GM12878 (cell line): Measurements from ENCODE around the gene IGSF1. TPM values are rescaled to one million over a fixed set of nuclear protein-coding genes. Genes with fewer than 3 reads are reported as not detected.

Experiments
- ATAC-seq: fragments of 200-7000 bp; cut with Tn5 transposase; 3 replicates; pipeline ENCODE4 v1.9.1; 2020; ENCODE audit warnings: mild to moderate bottlenecking, moderate library complexity
- BruUV-seq: library from RNA; stranded (reverse); fragments of 400-500 nt; replicated peaks from 2 replicates; lab custom pipeline; 2021; lab: Mats Ljungman, UMichigan
- CTCF ChIA-PET: fragments of 300-600 bp; sonication (Branson Sonifier 250); formaldehyde crosslinking; extraction: SDS; loops from one replicate; lab custom pipeline; 2021; ENCODE audit warnings: inconsistent platforms; lab: Yijun Ruan, JAX
- POLR2A ChIA-PET: fragments of 350-600 bp; formaldehyde crosslinking; extraction: SDS; loops from one replicate; lab custom pipeline; 2021; ENCODE audit warnings: inconsistent platforms; lab: Charles Lee
- RAD21 ChIA-PET: fragments of 300-600 bp; sonication (Branson Sonifier 250); formaldehyde crosslinking; loops from one replicate; lab custom pipeline; 2023; ENCODE audit warnings: antibody characterized with exemption; ENCODE audit not compliant: unreplicated experiment; lab: Charles Lee
- SMC1A ChIA-PET: fragments of 300-600 bp; sonication (Branson Sonifier 250); formaldehyde crosslinking; loops from one replicate; lab custom pipeline; 2023; ENCODE audit not compliant: unreplicated experiment, uncharacterized antibody; lab: Charles Lee
- DNase-seq: peaks from one replicate; pipeline ENCODE4 v3.0.0-alpha.2; 2011; ENCODE audit warnings: low read depth, low spot score
- FAIRE-seq: peaks from 3 replicates; lab custom pipeline; 2011; peaks lifted over from hg19 to GRCh38; lab: Jason Lieb, UNC
- H2AFZ ChIP-seq: 2 replicates; pipeline ENCODE4 v1.6.0; 2011; ENCODE audit warnings: low read depth, low read length, control low read depth; ENCODE audit not compliant: control insufficient read depth
- H3K27ac ChIP-seq: 2 replicates; pipeline ENCODE4 v1.5.1; 2011; ENCODE audit warnings: control low read depth; ENCODE audit not compliant: control insufficient read depth, insufficient read depth
- H3K27me3 ChIP-seq, 2 experiments: replicated peaks in 1 of 2; 2 replicates each; pipeline versions ENCODE4 v1.6.0 to v1.6.1; 2011; ENCODE audit warnings: low read length in 1 of 2; ENCODE audit not compliant: control insufficient read depth in 2 of 2, insufficient read depth in 2 of 2
- H3K36me3 ChIP-seq, 2 experiments: 2 replicates each; pipeline ENCODE4 v1.5.1; 2011; ENCODE audit warnings: low read length in 1 of 2; ENCODE audit not compliant: control insufficient read depth in 2 of 2, insufficient read depth in 2 of 2
- H3K4me1 ChIP-seq: 2 replicates; pipeline ENCODE4 v1.6.1; 2011; ENCODE audit warnings: mild to moderate bottlenecking, low read length, moderate library complexity, mixed read lengths; ENCODE audit not compliant: control insufficient read depth, insufficient read depth
- H3K4me2 ChIP-seq: 2 replicates; pipeline ENCODE4 v1.6.0; 2011; ENCODE audit warnings: control low read depth; ENCODE audit not compliant: control insufficient read depth, insufficient read depth
- H3K4me3 ChIP-seq: fragments of 200-600 bp; sonication (generic); 2 replicates; pipeline ENCODE4 v1.5.1; 2016
- H3K79me2 ChIP-seq: 2 replicates; pipeline ENCODE4 v1.6.0; 2011; ENCODE audit warnings: low read length; ENCODE audit not compliant: control insufficient read depth, insufficient read depth
- H3K9ac ChIP-seq: 2 replicates; pipeline ENCODE4 v1.8.0; 2011; ENCODE audit warnings: low read length, control low read depth, mixed read lengths; ENCODE audit not compliant: control insufficient read depth, insufficient read depth
- H3K9me3 ChIP-seq: replicated peaks from 3 replicates; pipeline ENCODE4 v1.5.1; 2011; ENCODE audit warnings: mild to moderate bottlenecking, low read length; ENCODE audit not compliant: control insufficient read depth, insufficient read depth
- H4K20me1 ChIP-seq: 2 replicates; pipeline ENCODE4 v1.6.0; 2011; ENCODE audit not compliant: control insufficient read depth, insufficient read depth
- IRF4 ChIP-seq: IDR thresholded peaks from 2 replicates; pipeline ENCODE4 v1.6.1; 2011; ENCODE audit warnings: low read depth, low read length
- JUND ChIP-seq: IDR thresholded peaks from 2 replicates; pipeline ENCODE4 v1.6.1; 2012; ENCODE audit warnings: low read depth, mild to moderate bottlenecking, low read length, improper control_type of control experiment, moderate library complexity
- MEF2A ChIP-seq: IDR thresholded peaks from 2 replicates; pipeline ENCODE4 v1.6.1; 2011; ENCODE audit warnings: low read depth, mild to moderate bottlenecking, low read length, moderate library complexity; ENCODE audit not compliant: insufficient read depth
- MXI1 ChIP-seq: fragments of 150-350 bp; IDR thresholded peaks from 2 replicates; pipeline ENCODE4 v1.6.1; 2011; ENCODE audit warnings: low read depth, mild to moderate bottlenecking, inconsistent platforms, low read length, improper control_type of control experiment
- NR2C1 ChIP-seq: fragments of 450-650 bp; IDR thresholded peaks from 2 replicates; pipeline ENCODE4 v1.6.1; 2017; ENCODE audit warnings: antibody characterized with exemption, mild to moderate bottlenecking, moderate library complexity
- SUPT20H ChIP-seq: IDR thresholded peaks from 2 replicates; pipeline ENCODE4 v1.6.1; 2011; ENCODE audit warnings: low read depth, mild to moderate bottlenecking, low read length, moderate library complexity, borderline replicate concordance; ENCODE audit not compliant: control insufficient read depth
- TARDBP ChIP-seq: IDR thresholded peaks from 2 replicates; pipeline ENCODE4 v1.6.1; 2016; ENCODE audit warnings: borderline replicate concordance
- ZBTB4 ChIP-seq: fragments of 450-650 bp; formaldehyde crosslinking; IDR thresholded peaks from 2 replicates; pipeline ENCODE4 v1.4.0; 2022; ENCODE audit warnings: mild to moderate bottlenecking, moderate library complexity
- ZNF24 ChIP-seq: fragments of 450-650 bp; IDR thresholded peaks from 2 replicates; pipeline ENCODE4 v1.6.1; 2017; ENCODE audit warnings: antibody characterized with exemption, mild to moderate bottlenecking
- ZZZ3 ChIP-seq: IDR thresholded peaks from 2 replicates; pipeline ENCODE4 v1.6.1; 2011; ENCODE audit warnings: low read depth; ENCODE audit not compliant: control insufficient read depth, insufficient read length
- WGBS: methylation state at CpG from one replicate; pipeline ENCODE4 v1.1.6; 2016; ENCODE audit warnings: low lambda C conversion rate; ENCODE audit not compliant: insufficient replicate concordance, insufficient coverage; ENCODE audit errors: missing lambda C conversion rate; 5-methylcytosine and 5-hydroxymethylcytosine counted together
- in situ Hi-C: fragments of 300-500 bp; cut with MboI; formaldehyde crosslinking; loops from 9 replicates; pipeline ENCODE4 v1.14.3; 2018; ENCODE audit warnings: mixed read lengths
- intact Hi-C: fragments of 100-400 bp; cut with micrococcal nuclease; formaldehyde crosslinking; loops from one replicate; pipeline ENCODE4 v1.14.2; 2022; ENCODE audit not compliant: unreplicated experiment
- polyA plus RNA-seq, 11 experiments: library from polyadenylated mRNA; depleted of rRNA in 4 of 11; unstranded in 6 of 11; stranded (reverse) in 5 of 11; fragments of >200 nt; fragmentation: Nextera tagmentation in 4 of 11; fragmentation: Illumina TruSeq in 1 of 11; extraction: Ambion mirVana in 4 of 11; extraction: Trizol in 1 of 11; gene quantifications; 1 replicate in 1 of 11; 2 replicates in 10 of 11; pipeline versions ENCODE4 v1.2.1 to v1.2.3, GENCODE V29; 2011 to 2016; ENCODE audit warnings: inconsistent platforms in 2 of 11, missing spikeins in 2 of 11, low read depth in 1 of 11
- total RNA-seq, 4 experiments: library from RNA; depleted of rRNA in 3 of 4; stranded (reverse); fragments of >200 nt in 3 of 4; fragmentation: Illumina TruSeq in 1 of 4; extraction: Trizol in 1 of 4; gene quantifications; 2 replicates each; pipeline versions ENCODE4 v1.2.1 to v1.2.3, GENCODE V29; 2013 to 2021
- TF ChIP-seq, protein P1 (sequence below): fragments of 150-350 bp; IDR thresholded peaks from 2 replicates; pipeline ENCODE4 v1.6.1; 2014; ENCODE audit warnings: mild to moderate bottlenecking, low read depth, low read length

Gene IGSF1
- total and polyA plus RNA-seq, 10 of the 15 experiments (the other 5 are each of a cell fraction or from before 2014, with no cell fraction given): 0.04 to 0.08 TPM; not detected in 8

GRCh38 chrX:131277543-131278136 lies 11.5 kb downstream of the IGSF1 start:
- H3K4me2 ChIP-seq: no peak overlapping the region
- in situ Hi-C loops: no loop called here
- H3K9me3 ChIP-seq: no peaks in the 10 kb centered on the region
- no TSS peak for BruUV-seq
- ChIA-PET SMC1A (no interaction called here), POLR2A (no interaction called here), CTCF (no interaction called here), RAD21 (no interaction called here)
- H3K36me3 ChIP-seq: no peaks in the 10 kb centered on the region
- H3K79me2 ChIP-seq: no peaks in the 10 kb centered on the region
- no peak overlapping the region for H3K9ac ChIP-seq
- no peak overlapping the region for H3K4me3 ChIP-seq
- intact Hi-C loops: no loop called here
- WGBS: 34% methylated on average over 11 of the region's 11 CpGs
- no peak overlapping the region for H3K27ac ChIP-seq
- H4K20me1 ChIP-seq: no peaks in the 10 kb centered on the region
- TF ChIP-seq IRF4 (no peak), ZBTB4 (CRISPR knock-in tag) (no peak), MXI1 (no peak), ZNF24 (no peak), NR2C1 (no peak), JUND (no peak), SUPT20H (no peak), MEF2A (no peak), TARDBP (no peak), ZZZ3 (no peak)
- TF ChIP-seq, protein P1, sequence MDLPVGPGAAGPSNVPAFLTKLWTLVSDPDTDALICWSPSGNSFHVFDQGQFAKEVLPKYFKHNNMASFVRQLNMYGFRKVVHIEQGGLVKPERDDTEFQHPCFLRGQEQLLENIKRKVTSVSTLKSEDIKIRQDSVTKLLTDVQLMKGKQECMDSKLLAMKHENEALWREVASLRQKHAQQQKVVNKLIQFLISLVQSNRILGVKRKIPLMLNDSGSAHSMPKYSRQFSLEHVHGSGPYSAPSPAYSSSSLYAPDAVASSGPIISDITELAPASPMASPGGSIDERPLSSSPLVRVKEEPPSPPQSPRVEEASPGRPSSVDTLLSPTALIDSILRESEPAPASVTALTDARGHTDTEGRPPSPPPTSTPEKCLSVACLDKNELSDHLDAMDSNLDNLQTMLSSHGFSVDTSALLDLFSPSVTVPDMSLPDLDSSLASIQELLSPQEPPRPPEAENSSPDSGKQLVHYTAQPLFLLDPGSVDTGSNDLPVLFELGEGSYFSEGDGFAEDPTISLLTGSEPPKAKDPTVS: no peak
- DNase-seq (no peak), ATAC-seq (no peak), FAIRE-seq (no peak)
- no peaks in the 10 kb centered on the region for H3K27me3 ChIP-seq
- no peaks in the 10 kb centered on the region for H3K4me1 ChIP-seq
- H2AFZ ChIP-seq: no peak overlapping the region
